NCI-H460 (cell line): ENCODE data around the gene OR13J1. TPM values are rescaled to one million over a fixed set of nuclear protein-coding genes. Genes with fewer than 3 reads are reported as not detected.
A peak's percentile ranks its signal among the peaks of the same experiment; 100 is the strongest.

Experiments used
- DNase-seq: peaks from one replicate; pipeline ENCODE4 v3.0.0-alpha.2; 2016; ENCODE audit warnings: low read depth; ENCODE audit errors: extremely low read depth
- total RNA-seq: library from RNA; depleted of rRNA; stranded (reverse); fragments of >200 nt; shearing (Covaris generic); gene quantifications from 2 replicates; pipeline ENCODE4 v1.2.3, GENCODE V29; 2014; rRNA removed

Gene OR13J1
- total RNA-seq, 1 experiment from 2014 or later = not detected

- no peak for DNase-seq
Measured at GRCh38 chr9:35835766-35836165, 34.4 kb downstream of the OR13J1 start.

DNA sequence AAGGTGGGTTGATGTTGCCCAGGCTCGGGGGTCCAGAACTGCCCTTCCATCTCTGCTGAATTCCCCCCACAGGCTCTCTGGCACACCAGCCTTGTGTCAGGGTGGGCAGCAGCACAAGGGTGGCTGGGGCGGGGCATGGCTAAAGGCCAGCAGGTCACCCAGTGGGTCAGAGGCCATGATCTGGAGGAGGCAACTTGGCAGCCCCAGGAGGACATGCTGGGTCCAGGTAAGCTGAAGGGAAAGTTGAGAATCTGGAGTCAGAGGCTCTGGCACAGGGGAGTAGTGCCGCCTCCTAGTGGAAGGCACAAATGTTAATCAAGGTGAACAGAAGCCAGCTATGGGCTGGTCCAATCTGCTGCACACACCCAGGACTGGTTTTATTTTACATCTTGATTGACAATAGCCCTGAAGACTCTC, 35.0 kb downstream of the OR13J1 start:
- DNase-seq = no peak

- no peak for DNase-seq
Measured at GRCh38 chr9:35834260-35835215, 35.7 kb downstream of the OR13J1 start.

GRCh38 chr9:35832814-35833213, 37.4 kb downstream of the OR13J1 start:
- no peak for DNase-seq

DNA sequence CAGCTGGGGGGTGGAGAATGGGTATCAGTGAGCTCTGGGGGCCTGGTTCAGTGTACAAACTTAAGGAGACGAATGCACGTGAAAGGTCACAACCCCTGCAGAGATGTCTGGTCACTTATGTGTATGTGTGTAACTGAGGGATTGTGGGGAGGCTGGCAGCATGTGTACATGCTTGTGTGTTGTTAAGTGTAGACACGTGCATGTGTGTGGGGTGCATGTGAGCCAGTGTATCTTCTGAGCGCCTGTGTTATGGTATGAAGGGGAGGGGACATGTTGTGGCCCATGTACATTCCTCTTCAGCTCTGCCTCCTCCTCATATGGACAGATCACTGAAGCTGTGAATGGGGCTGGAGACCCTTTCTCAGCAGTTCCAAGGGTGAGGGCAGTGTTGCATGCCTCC, 39.2 kb downstream of the OR13J1 start:
- DNase-seq = no peak

- no peak for DNase-seq
Measured at GRCh38 chr9:35829764-35830096, 40.5 kb downstream of the OR13J1 start.

GRCh38 chr9:35829084-35829763, 41.0 kb downstream of the OR13J1 start, which contains the start of gene TMEM8B:
Gene TMEM8B, plus strand, starts transcription at chr9:35829228. Its CDS starts 220 bp downstream, at chr9:35829448.
- DNase-seq = peak; percentile 80

DNA sequence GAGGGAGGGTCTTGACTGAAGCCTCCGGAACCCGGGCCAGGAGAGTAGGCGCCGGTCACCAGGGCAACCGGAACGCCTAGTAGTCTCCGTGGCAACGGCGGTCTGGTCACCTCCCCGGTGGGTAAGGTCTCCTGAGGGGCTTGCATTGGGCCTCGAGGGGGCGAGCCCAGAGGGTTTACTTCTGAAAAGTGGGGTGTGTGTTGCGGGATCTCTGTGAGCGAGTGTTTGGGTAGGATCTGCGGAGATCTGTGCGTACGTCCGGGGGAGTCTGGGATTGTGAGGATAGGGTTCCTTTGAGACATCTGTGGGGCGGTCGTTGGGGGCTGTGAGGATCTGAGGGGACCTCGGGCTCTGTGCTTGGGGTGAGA, 41.5 kb downstream of the OR13J1 start, which contains the start of gene FAM221B:
FAM221B (minus strand) TSS at position 17 of the 368 bp plus-strand sequence. CDS start 2,571 bp downstream, outside the sequence.
- no peak for DNase-seq

DNA sequence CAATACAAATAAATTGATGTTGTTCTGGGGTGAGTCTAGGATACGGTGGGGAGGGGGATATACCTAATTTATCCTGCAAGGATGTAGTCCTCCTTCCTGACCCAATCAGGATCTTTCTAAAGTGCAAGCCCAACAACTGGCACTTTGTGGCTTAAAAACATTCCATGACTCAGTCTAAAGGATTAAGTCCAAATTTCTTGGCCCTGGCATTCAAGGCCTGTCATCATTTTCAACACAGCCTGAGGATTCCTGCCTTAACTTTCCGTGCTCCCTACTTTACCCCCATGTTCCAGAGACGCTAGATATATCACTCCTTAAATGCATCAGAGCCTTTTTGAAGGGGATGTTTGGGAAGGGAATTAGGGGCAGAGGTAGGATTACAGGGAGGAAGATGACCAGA, 42.7 kb downstream of the OR13J1 start:
- no peak for DNase-seq

- DNase-seq = peak; percentile 36
Measured at GRCh38 chr9:35826071-35826701, 44.0 kb downstream of the OR13J1 start.

DNA sequence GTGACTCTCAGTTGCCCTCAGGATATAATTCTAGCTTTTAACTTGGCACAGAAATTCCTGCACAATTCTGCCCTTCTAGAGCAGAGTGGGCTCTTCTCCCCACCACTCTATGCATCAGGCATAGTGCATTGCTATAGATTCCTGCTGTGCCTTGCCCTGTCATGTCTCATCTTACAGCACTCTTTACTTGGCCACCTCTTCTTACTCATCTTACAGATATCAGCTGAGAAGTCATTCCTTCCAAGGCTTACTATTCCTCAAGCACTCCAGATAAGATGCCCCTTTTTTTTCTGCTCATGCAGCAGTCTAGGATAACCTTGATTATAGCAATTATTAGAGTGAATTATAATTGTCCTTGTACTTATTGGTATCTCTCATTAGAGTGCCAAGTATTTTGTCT, 47.3 kb downstream of the OR13J1 start:
- DNase-seq = no peak

DNA sequence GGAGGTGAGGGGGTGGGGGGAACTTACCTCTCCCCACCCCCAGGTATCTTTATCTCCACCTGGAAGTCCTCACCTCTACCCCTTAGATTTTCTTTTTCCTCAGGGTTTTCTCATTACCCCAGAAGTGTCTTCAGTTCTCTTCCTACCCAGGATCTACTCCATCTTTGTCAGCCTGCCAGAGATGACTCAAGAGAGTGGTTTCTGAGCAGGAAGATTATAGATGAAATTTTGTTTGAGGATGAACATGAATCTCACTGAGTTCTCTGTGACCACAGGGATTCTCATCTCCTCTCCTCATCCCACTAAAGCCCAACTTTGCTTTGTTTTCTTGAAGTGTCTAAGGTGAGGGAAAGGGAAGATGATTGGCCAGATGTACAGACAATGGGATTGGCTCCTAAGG, 50.1 kb downstream of the OR13J1 start:
- no peak for DNase-seq

Other genes starting within 250 kb of the OR13J1 start
- not detected in 2 replicates for gene SIT1, start 219.5 kb downstream of the OR13J1 start, total RNA-seq
- 9,964 and 10,171 TPM in 2 replicates for gene RMRP, start 212.4 kb downstream of the OR13J1 start, total RNA-seq
- gene CCDC107, start 212.1 kb downstream of the OR13J1 start, total RNA-seq = 6.3 and 8.4 TPM in 2 replicates
- 5.0 and 7.5 TPM in 2 replicates for gene ARHGEF39, start 205.2 kb downstream of the OR13J1 start, total RNA-seq
- 10.1 and 13.7 TPM in 2 replicates for gene CA9, start 196.5 kb downstream of the OR13J1 start, total RNA-seq
- gene TPM2, start 180.5 kb downstream of the OR13J1 start, total RNA-seq = 36.3 and 40.7 TPM in 2 replicates
- gene TLN1, start 138.2 kb downstream of the OR13J1 start, total RNA-seq = 44.8 TPM in 2 replicates
- 22.4 and 24.5 TPM in 2 replicates for gene CREB3, start 137.7 kb downstream of the OR13J1 start, total RNA-seq
- gene GBA2, start 121.2 kb downstream of the OR13J1 start, total RNA-seq = 19.8 and 24.0 TPM in 2 replicates
- 13.0 and 15.0 TPM in 2 replicates for gene RGP1, start 121.1 kb downstream of the OR13J1 start, total RNA-seq
- 1.1 TPM in 1 of 2 replicates, not detected in the other for gene MSMP, start 116.1 kb downstream of the OR13J1 start, total RNA-seq
- gene NPR2, start 78.8 kb downstream of the OR13J1 start, total RNA-seq = 1.7 and 7.0 TPM in 2 replicates
- gene SPAG8, start 58.1 kb downstream of the OR13J1 start, total RNA-seq = 0.14 and 0.47 TPM in 2 replicates
- 18.2 and 22.8 TPM in 2 replicates for gene HINT2, start 55.4 kb downstream of the OR13J1 start, total RNA-seq
- gene FAM221B, start 41.7 kb downstream of the OR13J1 start, total RNA-seq = not detected in 2 replicates
- gene TMEM8B, start 41.2 kb downstream of the OR13J1 start, total RNA-seq = 1.2 and 1.4 TPM in 2 replicates
- gene HRCT1, start 35.8 kb upstream of the OR13J1 start, total RNA-seq = 1.4 and 3.2 TPM in 2 replicates
- 0.46 TPM in 1 of 2 replicates, not detected in the other for gene SPAAR, start 39.1 kb upstream of the OR13J1 start, total RNA-seq
- gene OR2S2, start 87.8 kb upstream of the OR13J1 start, total RNA-seq = not detected in 2 replicates
- 3.6 and 6.0 TPM in 2 replicates for gene RECK, start 166.5 kb upstream of the OR13J1 start, total RNA-seq